Transverse colon (tissue), 4 donors: ENCODE measurements around the gene MUC4. TPM values are rescaled to one million over a fixed set of nuclear protein-coding genes. Genes with fewer than 3 reads are reported as not detected.

ENCODE experiments used
- DNase-seq: peaks from one replicate; pipeline ENCODE4 v3.0.0-alpha.2; 2019
- H3K27ac ChIP-seq, 4 donors: fragments of 200-600 bp; sonication (generic); 2 replicates each; pipeline ENCODE4 v1.5.1; 2016 to 2018; ENCODE audit warnings: inconsistent platforms in 4 of 4
- H3K27me3 ChIP-seq: fragments of 200-600 bp; sonication (generic); 2 replicates; pipeline ENCODE4 v1.5.1; 2017; ENCODE audit warnings: inconsistent platforms
- H3K36me3 ChIP-seq, 4 donors: fragments of 200-600 bp; sonication (generic); 2 replicates each; pipeline ENCODE4 v1.5.1; 2017 to 2019; ENCODE audit warnings: inconsistent platforms in 4 of 4
- H3K4me1 ChIP-seq, 4 donors: fragments of 200-600 bp; sonication (generic); 2 replicates each; pipeline ENCODE4 v1.5.1; 2017 to 2020; ENCODE audit warnings: inconsistent platforms in 4 of 4
- H3K4me3 ChIP-seq, 4 donors: fragments of 200-600 bp; sonication (generic); 1 replicate in 1 of 4; 2 replicates in 3 of 4; pipeline versions ENCODE4 v1.5.1 to v1.6.1; 2017 to 2019; ENCODE audit warnings: inconsistent platforms in 4 of 4
- H3K9me3 ChIP-seq, 2 donors: fragments of 200-600 bp; sonication (generic); 2 replicates each; pipeline ENCODE4 v1.5.1; 2017 to 2019; ENCODE audit warnings: inconsistent platforms in 2 of 2
- CTCF ChIP-seq, 5 experiments: fragments of 200-600 bp in 3 of 5; fragments of 450-650 bp in 2 of 5; sonication (generic) in 3 of 5; IDR thresholded peaks; 1 replicate in 2 of 5; 2 replicates in 3 of 5; pipeline ENCODE4 v1.5.1; 2016 to 2017; ENCODE audit warnings: antibody characterized with exemption in 5 of 5, inconsistent platforms in 3 of 5, mild to moderate bottlenecking in 2 of 5, moderate library complexity in 1 of 5
- EP300 ChIP-seq: sonication (generic); formaldehyde crosslinking; IDR thresholded peaks from one replicate; pipeline ENCODE4 v1.6.1; 2017; ENCODE audit warnings: antibody characterized with exemption, low read depth
- POLR2A ChIP-seq: fragments of 450-650 bp; IDR thresholded peaks from one replicate; pipeline ENCODE4 v1.6.1; 2016; ENCODE audit warnings: antibody characterized with exemption, mild to moderate bottlenecking, moderate library complexity
- POLR2AphosphoS5 ChIP-seq, 3 donors: sonication (generic); formaldehyde crosslinking; IDR thresholded peaks; one replicate each; pipeline ENCODE4 v1.6.1; 2016; ENCODE audit warnings: antibody characterized with exemption in 3 of 3
- WGBS, 2 donors: methylation state at CpG; one replicate each; pipeline ENCODE4 v1.1.5; 2018; ENCODE audit warnings: low coverage in 1 of 2; 5-methylcytosine and 5-hydroxymethylcytosine counted together
- in situ Hi-C, 4 donors: fragments of 200-750 bp; cut with MboI; loops; one replicate each; pipeline versions ENCODE4 v1.15.0 to v1.15.1; 2017; ENCODE audit warnings: low sequenced_read_pairs in 3 of 4, low pct_ligation_motif_present in 1 of 4, low pct_unique_long_range_greater_than_20kb in 1 of 4
- intact Hi-C: fragments of 100-400 bp; cut with DNase I; formaldehyde crosslinking; loops from one replicate; pipeline ENCODE4 v1.15.1; 2023; ENCODE audit warnings: low total_unique reads
- total RNA-seq, 4 donors: library from RNA; depleted of rRNA; stranded (reverse); fragments of >200 nt; gene quantifications; one replicate each; pipeline ENCODE4 v1.1.0, GENCODE V29; 2016

MUC4 gene
- total RNA-seq, 4 donors from 2014 or later: 111 to 354 (median 170) TPM

GRCh38 chr3:195766671-195767070 lies 45.1 kb downstream of the MUC4 start:
- DNase-seq: no peak
- peaks cover 5% of the 10 kb centered on the region for H3K27me3 ChIP-seq
- H3K36me3 ChIP-seq: no peaks in the 10 kb centered on the region
- TF ChIP-seq POLR2A: no peak
- no peak for TF ChIP-seq POLR2AphosphoS5 (IDR thresholded peaks at IDR 0.05)
- no peak for TF ChIP-seq EP300
- no peak for TF ChIP-seq CTCF (IDR thresholded peaks at IDR 0.05)
- no peaks in the 10 kb centered on the region for H3K9me3 ChIP-seq
- WGBS, 2 donors: 96% methylated on average over 9 to 14 of the region's 14 CpGs
- H3K27ac ChIP-seq: no peak overlapping the region
- intact Hi-C loops: no loop called here
- H3K4me3 ChIP-seq: no peak overlapping the region
- H3K4me1 ChIP-seq: peaks cover 0 to 3% (median 0%) of the 10 kb centered on the region in 4 donors
- in situ Hi-C loops: no loop called here

- intact Hi-C loops (no loop called here), in situ Hi-C loops (no loop called here)
- no peak for DNase-seq
- Histone ChIP-seq H3K27me3 (peaks cover 8% of the 10 kb centered on the region), H3K9me3 (no peaks in the 10 kb centered on the region), H3K4me1 (peaks cover 0 to 3% (median 0%) of the 10 kb centered on the region in 4 donors), H3K36me3 (no peaks in the 10 kb centered on the region), H3K4me3 (no peak overlapping the region), H3K27ac (no peak overlapping the region)
- TF ChIP-seq POLR2A: no peak
- 78 to 100% methylated on average over 5 to 23 of the region's 28 CpGs for WGBS, 2 donors
These were observed 46.6 kb downstream of the MUC4 start for GRCh38 chr3:195764961-195765706.

GRCh38 chr3:195763843-195764825 lies 47.6 kb downstream of the MUC4 start:
- DNase-seq: no peak
- H3K4me3 ChIP-seq: no peak overlapping the region
- no peaks in the 10 kb centered on the region for H3K9me3 ChIP-seq
- intact Hi-C loops: no loop called here
- peaks cover 0 to 3% (median 0%) of the 10 kb centered on the region in 4 donors for H3K4me1 ChIP-seq
- WGBS, 2 donors: 60 to 86% methylated on average over 1 to 25 of the region's 26 CpGs
- H3K27me3 ChIP-seq: peaks cover 8% of the 10 kb centered on the region
- no peak overlapping the region for H3K27ac ChIP-seq
- H3K36me3 ChIP-seq: no peaks in the 10 kb centered on the region
- in situ Hi-C loops: no loop called here
- no peak for TF ChIP-seq POLR2AphosphoS5 (IDR thresholded peaks at IDR 0.05)
- TF ChIP-seq CTCF (IDR thresholded peaks at IDR 0.05): no peak
- no peak for TF ChIP-seq POLR2A
- no peak for TF ChIP-seq EP300

GRCh38 chr3:195763076-195763830 lies 48.5 kb downstream of the MUC4 start:
- Histone ChIP-seq H3K4me3 (no peak overlapping the region), H3K27me3 (peaks cover 9% of the 10 kb centered on the region), H3K27ac (no peak overlapping the region), H3K9me3 (no peaks in the 10 kb centered on the region), H3K36me3 (no peaks in the 10 kb centered on the region), H3K4me1 (peaks cover 0 to 3% (median 0%) of the 10 kb centered on the region in 4 donors)
- intact Hi-C loops: no loop called here
- no peak for TF ChIP-seq POLR2A
- TF ChIP-seq POLR2AphosphoS5 (IDR thresholded peaks at IDR 0.05): no peak
- TF ChIP-seq CTCF (IDR thresholded peaks at IDR 0.05): no peak
- no peak for TF ChIP-seq EP300
- DNase-seq: no peak
- 81% methylated on average over 27 of the region's 28 CpGs; no CpG with 5 or more reads in 1 of the 2 donors for WGBS, 2 donors
- in situ Hi-C loops: no loop called here
